Measurements from ENCODE around the gene ATXN1. TPM values are rescaled to one million over a fixed set of nuclear protein-coding genes. Genes with fewer than 3 reads are reported as not detected.

The ATXN1 gene
- total and polyA plus RNA-seq, 2 experiments from 2014 or later = 4.8 to 9.1 TPM

DNA sequence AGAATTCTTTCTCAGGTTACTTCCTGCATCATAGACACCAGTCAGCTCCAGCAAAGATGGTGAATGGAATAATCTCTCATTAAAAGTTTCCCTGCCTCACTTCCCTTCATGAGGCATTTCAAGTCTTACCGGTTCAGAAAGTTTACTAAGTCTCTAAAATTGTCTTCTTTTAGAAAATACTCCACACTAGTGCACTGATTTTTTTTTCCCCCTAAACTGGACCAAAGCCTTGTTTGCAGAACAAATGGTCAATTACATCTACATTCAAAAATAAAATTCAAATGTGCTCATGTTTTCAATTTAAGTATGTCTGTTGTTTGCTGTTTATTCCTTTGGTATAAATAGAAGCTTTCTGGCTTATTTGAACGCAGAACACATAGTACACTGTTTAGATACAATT is 411.7 kb downstream of the ATXN1 start (continued):
- TF ChIP-seq REST (IDR thresholded peaks at IDR 0.05; ENCODE audit: unreplicated experiment) (no peak), POLR2AphosphoS5 (IDR thresholded peaks at IDR 0.05; ENCODE audit: low read depth) (no peak), NANOG (IDR thresholded peaks at IDR 0.05; ENCODE audit: borderline replicate concordance) (no peak), JUNB (IDR thresholded peaks at IDR 0.05; ENCODE audit: unreplicated experiment) (no peak), ZNF331 (CRISPR knock-in tag; IDR thresholded peaks at IDR 0.05; ENCODE audit: low read depth) (no peak)

GRCh38 chr6:16346831-16347230 is 414.4 kb downstream of the ATXN1 start:
- Mint-ChIP-seq H3K4me3 (no peak overlapping the region), H3K36me3 (ENCODE audit: low read depth) (no peaks in the 10 kb centered on the region), H3K4me1 (peaks cover 7% of the 10 kb centered on the region; the same call in 2 of the 3 replicates), H3K27ac (no peak overlapping the region), H3K9me3 (no peaks in the 10 kb centered on the region; the same call in 2 of the 3 replicates), H3K27me3 (ENCODE audit: insufficient read depth, low read depth, poor library complexity) (peaks cover 6% of the 10 kb centered on the region)
- DNase-seq (ENCODE audit: low spot score) = no peak
- Histone ChIP-seq H2AFZ (no peak overlapping the region), H3K9me2 (ENCODE audit: insufficient read depth) (no peaks in the 10 kb centered on the region), H3K79me2 (replicated peaks; ENCODE audit: insufficient read depth) (no peaks in the 10 kb centered on the region), H3K27me3 (ENCODE audit: insufficient read depth) (no peaks in the 10 kb centered on the region), H4K20me1 (replicated peaks; ENCODE audit: insufficient read depth) (no peaks in the 10 kb centered on the region), H3F3A (replicated peaks; ENCODE audit: low read depth) (no peaks in the 10 kb centered on the region), H3K27ac (ENCODE audit: low read depth) (no peak overlapping the region), H3K36me3 (ENCODE audit: insufficient read depth) (no peaks in the 10 kb centered on the region), H3K4me1 (ENCODE audit: insufficient read depth) (0 out of 2 replicates have a peak, but pooled peaks cover 6% of the 10 kb centered on the region), H3K4me3 (no peak overlapping the region), H3K4me2 (no peak overlapping the region)
- peak; percentile 39; the same call in 2 of the 3 replicates for ATAC-seq
- TF ChIP-seq REST (IDR thresholded peaks at IDR 0.05; ENCODE audit: unreplicated experiment) (no peak), POLR2AphosphoS5 (IDR thresholded peaks at IDR 0.05; ENCODE audit: low read depth) (no peak), STAT1 (IDR thresholded peaks at IDR 0.05; ENCODE audit: unreplicated experiment) (no peak), ZNF114 (CRISPR knock-in tag; IDR thresholded peaks at IDR 0.05) (no peak), ZNF462 (CRISPR knock-in tag; IDR thresholded peaks at IDR 0.05) (no peak), NANOG (IDR thresholded peaks at IDR 0.05; ENCODE audit: borderline replicate concordance) (no peak), ZNF331 (CRISPR knock-in tag; IDR thresholded peaks at IDR 0.05; ENCODE audit: low read depth) (no peak)
- TF ChIP-seq, protein P1, sequence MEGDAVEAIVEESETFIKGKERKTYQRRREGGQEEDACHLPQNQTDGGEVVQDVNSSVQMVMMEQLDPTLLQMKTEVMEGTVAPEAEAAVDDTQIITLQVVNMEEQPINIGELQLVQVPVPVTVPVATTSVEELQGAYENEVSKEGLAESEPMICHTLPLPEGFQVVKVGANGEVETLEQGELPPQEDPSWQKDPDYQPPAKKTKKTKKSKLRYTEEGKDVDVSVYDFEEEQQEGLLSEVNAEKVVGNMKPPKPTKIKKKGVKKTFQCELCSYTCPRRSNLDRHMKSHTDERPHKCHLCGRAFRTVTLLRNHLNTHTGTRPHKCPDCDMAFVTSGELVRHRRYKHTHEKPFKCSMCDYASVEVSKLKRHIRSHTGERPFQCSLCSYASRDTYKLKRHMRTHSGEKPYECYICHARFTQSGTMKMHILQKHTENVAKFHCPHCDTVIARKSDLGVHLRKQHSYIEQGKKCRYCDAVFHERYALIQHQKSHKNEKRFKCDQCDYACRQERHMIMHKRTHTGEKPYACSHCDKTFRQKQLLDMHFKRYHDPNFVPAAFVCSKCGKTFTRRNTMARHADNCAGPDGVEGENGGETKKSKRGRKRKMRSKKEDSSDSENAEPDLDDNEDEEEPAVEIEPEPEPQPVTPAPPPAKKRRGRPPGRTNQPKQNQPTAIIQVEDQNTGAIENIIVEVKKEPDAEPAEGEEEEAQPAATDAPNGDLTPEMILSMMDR (conservative IDR thresholded peaks at IDR 0.05; ENCODE audit: low read depth in 2 of 2) = no peak

All from GM23338 (cell line).